ENCODE data around the gene TIA1. TPM values are rescaled to one million over a fixed set of nuclear protein-coding genes. Genes with fewer than 3 reads are reported as not detected.

The TIA1 gene
- total RNA-seq, 1 donor from 2014 or later = 149 TPM

DNA sequence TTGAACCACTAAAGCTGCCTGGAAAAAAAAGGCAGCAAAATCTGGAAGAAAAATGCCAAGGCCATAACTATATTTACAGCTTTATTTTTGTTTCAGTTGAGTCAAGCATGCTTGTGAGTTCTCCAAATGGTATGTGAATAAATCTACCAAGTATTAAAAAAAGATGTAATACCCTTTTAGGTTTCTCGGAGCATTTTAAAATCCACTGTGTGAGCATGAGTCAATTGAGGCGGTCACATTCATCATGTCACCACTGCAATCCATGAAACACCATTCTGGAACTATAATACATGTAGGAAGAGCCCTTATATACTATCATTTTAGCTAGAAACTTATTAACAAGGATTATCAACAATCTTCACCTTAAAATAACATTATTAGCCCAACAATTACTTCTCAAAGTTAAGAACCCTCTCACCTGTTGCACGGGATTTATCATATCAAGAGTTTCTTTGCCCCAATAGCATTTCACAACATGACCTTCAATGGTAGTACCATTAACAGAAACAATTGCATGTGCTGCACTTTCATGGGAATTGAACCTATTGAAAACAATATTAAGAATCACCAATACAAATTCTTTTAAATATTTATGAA, 33.4 kb downstream of the TIA1 start:
- Mint-ChIP-seq H3K27me3 (no peaks in the 10 kb centered on the region), H3K4me3 (no peak overlapping the region), H3K9me3 (no peaks in the 10 kb centered on the region), H3K4me1 (no peaks in the 10 kb centered on the region), H3K36me3 (ENCODE audit: low read depth) (peaks cover 74% of the 10 kb centered on the region), H3K27ac (no peak overlapping the region)
- DNase-seq (no peak), ATAC-seq (ENCODE audit: low read depth) (no peak)
- POLR2A ChIA-PET = no interaction called here
- intact Hi-C loops (cut with micrococcal nuclease) = no loop called here
- CTCF ChIA-PET = no interaction called here
- TF ChIP-seq CTCF (IDR thresholded peaks at IDR 0.05) = no peak

GRCh38 chr2:70214365-70214764, 34.1 kb downstream of the TIA1 start:
- no peaks in the 10 kb centered on the region for H3K9me3 Mint-ChIP-seq
- ChIA-PET CTCF (no interaction called here), POLR2A (no interaction called here)
- no peaks in the 10 kb centered on the region for H3K27me3 Mint-ChIP-seq
- no peaks in the 10 kb centered on the region for H3K4me1 Mint-ChIP-seq
- peaks cover 73% of the 10 kb centered on the region for H3K36me3 Mint-ChIP-seq (ENCODE audit: low read depth)
- ATAC-seq (ENCODE audit: low read depth) (no peak), DNase-seq (no peak)
- intact Hi-C loops (cut with micrococcal nuclease) = no loop called here
- H3K4me3 Mint-ChIP-seq = no peak overlapping the region
- no peak for TF ChIP-seq CTCF (IDR thresholded peaks at IDR 0.05)
- no peak overlapping the region for H3K27ac Mint-ChIP-seq

GRCh38 chr2:70212298-70212932, 36.0 kb downstream of the TIA1 start:
- ChIA-PET CTCF (no interaction called here), POLR2A (interaction anchor here (0.7 to 1.1 kb wide), 2 partner anchors 21 to 33 kb away, joined by 4 to 5 read pairs; partner anchors contain the start of gene C2orf42)
- Mint-ChIP-seq H3K9me3 (no peaks in the 10 kb centered on the region), H3K4me1 (no peaks in the 10 kb centered on the region), H3K4me3 (no peak overlapping the region), H3K27ac (no peak overlapping the region), H3K36me3 (ENCODE audit: low read depth) (peaks cover 58% of the 10 kb centered on the region), H3K27me3 (no peaks in the 10 kb centered on the region)
- intact Hi-C loops (cut with micrococcal nuclease) = no loop called here
- no peak for TF ChIP-seq CTCF (IDR thresholded peaks at IDR 0.05)
- no peak for DNase-seq
- no peak for ATAC-seq (ENCODE audit: low read depth)

- ATAC-seq (ENCODE audit: low read depth) (no peak), DNase-seq (no peak)
- Mint-ChIP-seq H3K27me3 (no peaks in the 10 kb centered on the region), H3K4me3 (no peak overlapping the region), H3K36me3 (ENCODE audit: low read depth) (peaks cover 52% of the 10 kb centered on the region), H3K4me1 (no peaks in the 10 kb centered on the region), H3K27ac (no peak overlapping the region), H3K9me3 (no peaks in the 10 kb centered on the region)
- POLR2A ChIA-PET = no interaction called here
- intact Hi-C loops (cut with micrococcal nuclease) = no loop called here
- TF ChIP-seq CTCF (IDR thresholded peaks at IDR 0.05) = no peak
- CTCF ChIA-PET = interaction anchor here (1.4 kb wide), 1 partner anchor 300 kb away, joined by 3 read pairs; no protein-coding TSS in a partner anchor
Measured at GRCh38 chr2:70211595-70211994, 36.8 kb downstream of the TIA1 start.

DNA sequence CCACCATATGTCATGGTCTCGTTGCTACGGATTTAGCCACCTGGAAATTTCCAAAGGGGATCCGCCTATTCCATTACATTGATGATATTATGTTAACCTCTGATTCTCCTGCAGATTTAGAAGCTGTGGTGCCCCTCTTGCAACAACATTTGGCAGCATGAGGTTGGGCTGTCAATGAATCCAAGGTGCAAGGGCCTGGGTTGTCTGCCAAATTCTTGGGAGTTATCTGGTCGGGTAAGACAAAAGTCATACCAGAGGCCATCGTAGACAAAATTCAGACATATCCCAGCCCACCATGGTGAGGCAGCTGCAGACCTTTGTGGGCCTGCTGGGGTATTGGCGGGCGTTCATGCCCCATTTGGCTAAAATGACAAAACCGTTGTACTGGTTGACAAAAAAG, 44.0 kb downstream of the TIA1 start:
- ChIA-PET POLR2A (no interaction called here), CTCF (no interaction called here)
- no peaks in the 10 kb centered on the region for H3K27me3 Mint-ChIP-seq
- no peak overlapping the region for H3K4me3 Mint-ChIP-seq
- ATAC-seq (ENCODE audit: low read depth) (no peak), DNase-seq (no peak)
- no peak for TF ChIP-seq CTCF (IDR thresholded peaks at IDR 0.05)
- intact Hi-C loops (cut with micrococcal nuclease) = no loop called here
- H3K27ac Mint-ChIP-seq = no peak overlapping the region
- no peaks in the 10 kb centered on the region for H3K9me3 Mint-ChIP-seq
- H3K4me1 Mint-ChIP-seq = no peaks in the 10 kb centered on the region
- peaks cover 1% of the 10 kb centered on the region for H3K36me3 Mint-ChIP-seq (ENCODE audit: low read depth)

Data from activated B cell treated with CpG ODN at 0.5 μM for 24 hours (primary cell).